MM.1S (cell line): Measurements from ENCODE around the gene ZBTB5.

Experiments used
- CTCF ChIP-seq: fragments of 300-600 bp; sonication (generic); IDR thresholded peaks from 2 replicates; pipeline ENCODE4 v1.5.1; 2016; ENCODE audit warnings: antibody characterized with exemption, low read length, mixed read lengths
- EZH2 ChIP-seq: fragments of 300-600 bp; sonication (generic); optimal IDR thresholded peaks from 2 replicates; pipeline ENCODE3; 2017; ENCODE audit warnings: low read depth, mild to moderate bottlenecking, antibody characterized with exemption, low read length, mixed read lengths

GRCh38 chr9:37451628-37452027 is 13.6 kb downstream of the ZBTB5 start:
- TF ChIP-seq CTCF (no peak), EZH2 (no peak)
